ENCODE results near the gene DMAC2L. TPM values are rescaled to one million over a fixed set of nuclear protein-coding genes. Genes with fewer than 3 reads are reported as not detected.
"Not testable (repeated sequence)": the region's sequence is repeated elsewhere in the genome, so short reads cannot be mapped to it uniquely, and the experiment has no call there.

The DMAC2L gene
- total RNA-seq, 4 donors from 2014 or later = 21.1 to 28.3 (median 22.1) TPM

GRCh38 chr14:50357124-50357523, 45.0 kb downstream of the DMAC2L start:
- H3K27me3 ChIP-seq = no peaks in the 10 kb centered on the region
- 67 to 78% methylated on average over 6 of the region's 6 CpGs for whole genome bisulfite sequencing, 2 donors (ENCODE audit: low coverage in 1 of 2)

DNA sequence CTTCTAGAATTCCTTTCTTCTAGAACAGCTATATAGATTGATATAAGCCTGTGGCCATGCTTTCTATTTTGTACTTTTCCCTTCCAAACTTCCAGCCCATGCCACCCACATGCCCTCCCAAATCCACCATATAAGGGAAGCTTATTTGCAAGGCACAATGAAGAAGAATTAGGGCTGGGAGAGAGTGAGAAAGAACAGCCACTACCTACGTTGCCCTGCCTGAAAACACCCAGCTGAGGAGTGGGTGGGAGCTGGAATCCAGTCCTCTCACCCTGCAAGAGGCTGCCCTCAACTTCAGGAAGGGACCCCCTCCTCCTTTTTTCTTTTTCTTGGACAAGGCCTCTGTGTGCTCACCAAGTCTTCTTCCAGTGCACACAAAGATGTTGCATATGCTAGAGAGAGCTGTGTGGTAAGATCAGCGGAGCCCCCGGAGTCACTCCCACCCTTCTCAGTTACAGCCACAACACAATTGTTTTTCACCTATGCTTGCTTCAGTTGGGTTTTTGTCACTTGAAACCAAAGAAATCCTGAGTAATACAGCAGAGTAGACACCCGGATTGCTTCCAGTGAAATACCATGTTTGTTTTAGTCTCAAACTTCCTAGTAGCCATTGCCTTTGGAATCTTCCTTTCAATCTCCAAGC, 45.8 kb downstream of the DMAC2L start:
- peaks cover 0 to 8% of the 10 kb centered on the region in 2 donors for H3K36me3 ChIP-seq
- H3K4me3 ChIP-seq = no peak overlapping the region
- no peak for TF ChIP-seq POLR2A (IDR thresholded peaks at IDR 0.05)
- no peak for TF ChIP-seq EP300 (IDR thresholded peaks at IDR 0.05)
- TF ChIP-seq CTCF (IDR thresholded peaks at IDR 0.05) = no peak
- no peak for TF ChIP-seq POLR2AphosphoS5 (IDR thresholded peaks at IDR 0.05)
- 87 to 100% methylated on average over 2 to 4 of the region's 4 CpGs for WGBS, 2 donors (ENCODE audit: low coverage in 1 of 2)
- ATAC-seq = no peak
- no peak overlapping the region for H3K27ac ChIP-seq
- no peaks in the 10 kb centered on the region for H3K27me3 ChIP-seq
- no peaks in the 10 kb centered on the region for H3K4me1 ChIP-seq
- no peaks in the 10 kb centered on the region for H3K9me3 ChIP-seq

More at GRCh38 chr14:50357124-50357523, 45.0 kb downstream of the DMAC2L start:
- Histone ChIP-seq H3K27ac (no peak overlapping the region), H3K36me3 (peaks cover 0 to 8% of the 10 kb centered on the region in 2 donors), H3K4me3 (no peak overlapping the region), H3K9me3 (no peaks in the 10 kb centered on the region), H3K4me1 (no peaks in the 10 kb centered on the region)
- ATAC-seq = no peak
- TF ChIP-seq POLR2AphosphoS5 (IDR thresholded peaks at IDR 0.05) (no peak), CTCF (IDR thresholded peaks at IDR 0.05) (no peak), EP300 (IDR thresholded peaks at IDR 0.05) (no peak), POLR2A (IDR thresholded peaks at IDR 0.05) (no peak)

DNA sequence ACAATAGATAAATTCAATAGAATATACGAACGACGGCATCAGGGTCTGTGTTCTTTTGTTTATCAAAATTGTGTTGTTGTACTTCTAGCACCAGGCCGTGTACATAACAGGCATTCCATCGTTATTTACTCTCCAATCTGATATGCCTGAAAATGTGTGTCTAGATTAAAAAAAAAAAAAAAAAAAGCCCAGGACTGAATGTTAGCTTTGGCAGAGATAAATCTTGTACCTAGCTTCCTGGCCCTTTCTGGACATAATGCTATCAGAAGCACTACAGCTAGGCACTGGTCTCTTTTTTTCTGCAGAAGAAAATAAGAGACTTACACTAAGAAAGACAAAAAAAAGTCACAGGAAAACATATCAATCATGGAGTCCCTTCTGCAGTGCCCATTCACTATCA, 47.5 kb downstream of the DMAC2L start:
- Histone ChIP-seq H3K9me3 (no peaks in the 10 kb centered on the region), H3K27me3 (no peaks in the 10 kb centered on the region), H3K4me1 (peaks cover 0 to 12% (median 5%) of the 10 kb centered on the region in 3 donors), H3K4me3 (no peak overlapping the region), H3K27ac (no peak overlapping the region), H3K36me3 (peaks cover 0 to 8% of the 10 kb centered on the region in 2 donors)
- no peak for ATAC-seq
- no peak for TF ChIP-seq EP300 (IDR thresholded peaks at IDR 0.05)
- no peak for TF ChIP-seq CTCF (IDR thresholded peaks at IDR 0.05)
- no peak for TF ChIP-seq POLR2A (IDR thresholded peaks at IDR 0.05)
- TF ChIP-seq POLR2AphosphoS5 (IDR thresholded peaks at IDR 0.05) = no peak
- WGBS, 2 donors (ENCODE audit: low coverage in 1 of 2) = 85 to 87% methylated on average over 5 of the region's 5 CpGs

DNA sequence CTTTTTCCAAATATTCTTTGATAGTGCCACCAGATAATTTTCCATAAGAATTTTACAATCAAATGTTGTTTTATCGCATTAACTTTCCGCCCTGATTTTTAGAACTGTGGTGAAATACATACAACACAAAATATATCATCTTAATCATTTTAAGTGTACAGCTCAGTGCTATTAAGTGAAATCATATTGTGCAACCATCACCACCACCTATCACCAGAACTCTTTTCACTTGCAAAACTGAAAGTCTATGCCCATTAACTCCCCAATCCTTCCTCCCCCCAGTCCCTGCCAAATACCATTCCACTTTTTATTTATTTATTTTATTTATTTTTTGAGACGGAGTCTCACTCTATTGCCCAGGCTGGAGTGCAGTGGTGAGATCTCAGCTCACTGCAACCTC, 48.0 kb downstream of the DMAC2L start:
- no peak overlapping the region for H3K4me3 ChIP-seq
- peaks cover 0 to 12% (median 5%) of the 10 kb centered on the region in 3 donors for H3K4me1 ChIP-seq
- H3K9me3 ChIP-seq = no peaks in the 10 kb centered on the region
- no peaks in the 10 kb centered on the region for H3K27me3 ChIP-seq
- H3K36me3 ChIP-seq = peaks cover 0 to 8% of the 10 kb centered on the region in 2 donors
- WGBS, 2 donors (ENCODE audit: low coverage in 1 of 2) = 84 to 96% methylated on average over 3 of the region's 3 CpGs
- no peak for ATAC-seq
- TF ChIP-seq POLR2AphosphoS5 (IDR thresholded peaks at IDR 0.05) (no peak), CTCF (IDR thresholded peaks at IDR 0.05) (no peak), POLR2A (IDR thresholded peaks at IDR 0.05) (no peak), EP300 (IDR thresholded peaks at IDR 0.05) (no peak)
- no peak overlapping the region for H3K27ac ChIP-seq

DNA sequence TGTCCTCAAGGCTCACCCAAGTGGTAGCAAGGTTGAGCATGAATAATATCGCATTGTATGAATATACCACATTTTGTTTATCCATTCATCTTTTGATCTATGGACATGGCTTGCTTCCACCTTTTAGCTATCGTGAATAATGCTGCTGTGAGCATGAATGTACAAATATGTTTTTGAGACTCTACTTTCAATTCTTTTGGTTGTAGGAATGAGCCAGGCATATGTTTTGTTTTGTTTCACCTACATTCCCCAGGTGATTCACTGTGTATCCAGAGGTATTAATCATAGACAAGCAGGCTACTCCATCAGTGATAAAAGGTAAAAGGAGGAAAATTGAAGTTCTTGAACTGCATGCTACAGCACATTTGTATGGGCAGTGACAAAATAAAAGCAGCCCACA, 48.7 kb downstream of the DMAC2L start:
- Histone ChIP-seq H3K27ac (no peak overlapping the region), H3K9me3 (no peaks in the 10 kb centered on the region), H3K4me3 (no peak overlapping the region), H3K27me3 (no peaks in the 10 kb centered on the region), H3K4me1 (peaks cover 0 to 12% (median 5%) of the 10 kb centered on the region in 3 donors), H3K36me3 (peaks cover 0 to 8% of the 10 kb centered on the region in 2 donors)
- no peak for ATAC-seq
- TF ChIP-seq CTCF (IDR thresholded peaks at IDR 0.05) (no peak), POLR2A (IDR thresholded peaks at IDR 0.05) (no peak), POLR2AphosphoS5 (IDR thresholded peaks at IDR 0.05) (no peak), EP300 (IDR thresholded peaks at IDR 0.05) (no peak)
- WGBS, 2 donors (ENCODE audit: low coverage in 1 of 2) = 67 to 68% methylated on average over 2 of the region's 2 CpGs

- H3K36me3 ChIP-seq, ATAC-seq, H3K27me3 ChIP-seq, H3K9me3 ChIP-seq, H3K27ac ChIP-seq, H3K4me3 ChIP-seq: not testable (repeated sequence)
- WGBS, 2 donors (ENCODE audit: low coverage in 1 of 2) = 93 to 100% methylated on average over 1 to 3 of the region's 36 CpGs
- H3K4me1 ChIP-seq = peaks cover 0 to 12% (median 5%) of the 10 kb centered on the region in 3 donors
Measured at GRCh38 chr14:50361473-50362403, 49.6 kb downstream of the DMAC2L start.

Measured in gastroesophageal sphincter (tissue), 4 donors.